HFFc6 (cell line): ENCODE measurements around the gene SLC10A7. TPM values are rescaled to one million over a fixed set of nuclear protein-coding genes. Genes with fewer than 3 reads are reported as not detected.

ENCODE experiments used
- DNase-seq: peaks from one replicate; pipeline ENCODE4 v3.0.0-alpha.2; 2018
- H3K27ac Mint-ChIP-seq: 2 replicates; pipeline ENCODE4 v1.8.0; 2020; ENCODE audit warnings: mild to moderate bottlenecking, mixed read lengths
- H3K27me3 Mint-ChIP-seq: 2 replicates; pipeline ENCODE4 v1.8.0; 2021; ENCODE audit warnings: mild to moderate bottlenecking, moderate library complexity, mixed read lengths; ENCODE audit not compliant: insufficient read depth
- H3K36me3 Mint-ChIP-seq: 2 replicates; pipeline ENCODE4 v1.8.0; 2021; ENCODE audit warnings: low read depth, mixed read lengths
- H3K4me1 Mint-ChIP-seq: 2 replicates; pipeline ENCODE4 v1.8.0; 2020; ENCODE audit warnings: low read depth, mixed read lengths
- H3K4me3 Mint-ChIP-seq: 2 replicates; pipeline ENCODE4 v1.8.0; 2020; ENCODE audit warnings: mild to moderate bottlenecking, moderate library complexity, mixed read lengths
- H3K9me3 Mint-ChIP-seq: 2 replicates; pipeline ENCODE4 v1.8.0; 2020; ENCODE audit warnings: mild to moderate bottlenecking, mixed read lengths
- total RNA-seq, 6 experiments: library from RNA; stranded (reverse); fragmentation: NEBNext Ultra II Directional; extraction: Animal tissue kit (Norgen Biotek cat#: 25700); gene quantifications; 2 replicates in 1 of 6; 3 replicates in 5 of 6; pipeline ENCODE4 v1.2.3, GENCODE V29; 2021
- TF ChIP-seq, protein P1 (sequence below): fragments of 200-600 bp; sonication (generic); IDR thresholded peaks from 2 replicates; pipeline ENCODE4 v1.5.0; 2021; ENCODE audit warnings: antibody characterized with exemption, mild to moderate bottlenecking

The SLC10A7 gene
- total RNA-seq, 6 experiments from 2014 or later: 8.8 to 13.2 (median 10.7) TPM

DNA sequence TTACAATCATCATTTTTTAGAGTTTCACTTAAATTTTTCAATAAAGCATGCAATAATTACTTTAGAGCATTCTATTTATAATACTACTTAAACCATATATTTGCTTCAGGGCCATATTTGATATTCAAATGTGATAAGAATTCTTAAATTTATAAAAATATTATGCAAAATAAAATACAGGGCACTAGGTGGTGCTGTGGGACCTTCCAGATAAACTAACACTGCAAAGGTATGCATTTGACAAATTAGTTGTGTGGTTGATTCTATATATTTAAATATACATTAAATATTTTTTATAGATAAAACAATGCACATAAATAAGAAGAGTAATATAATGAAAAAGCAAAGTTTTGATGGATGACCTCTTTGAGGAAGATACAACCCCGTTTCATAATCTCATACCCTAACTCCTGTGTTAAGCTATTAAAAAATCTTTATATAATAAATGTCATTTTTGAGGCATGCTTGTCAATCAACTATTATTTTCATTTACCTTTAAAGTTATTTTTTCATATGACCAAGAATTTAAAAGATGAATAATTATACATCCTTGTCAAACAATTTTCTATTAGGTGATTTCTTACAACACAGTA lies 179.0 kb downstream of the SLC10A7 start:
- Mint-ChIP-seq H3K27me3 (no peaks in the 10 kb centered on the region), H3K9me3 (no peaks in the 10 kb centered on the region), H3K27ac (no peak overlapping the region), H3K4me1 (peaks cover 24% of the 10 kb centered on the region), H3K36me3 (no peaks in the 10 kb centered on the region), H3K4me3 (no peak overlapping the region)
- DNase-seq: peak; percentile 29
- TF ChIP-seq, protein P1, sequence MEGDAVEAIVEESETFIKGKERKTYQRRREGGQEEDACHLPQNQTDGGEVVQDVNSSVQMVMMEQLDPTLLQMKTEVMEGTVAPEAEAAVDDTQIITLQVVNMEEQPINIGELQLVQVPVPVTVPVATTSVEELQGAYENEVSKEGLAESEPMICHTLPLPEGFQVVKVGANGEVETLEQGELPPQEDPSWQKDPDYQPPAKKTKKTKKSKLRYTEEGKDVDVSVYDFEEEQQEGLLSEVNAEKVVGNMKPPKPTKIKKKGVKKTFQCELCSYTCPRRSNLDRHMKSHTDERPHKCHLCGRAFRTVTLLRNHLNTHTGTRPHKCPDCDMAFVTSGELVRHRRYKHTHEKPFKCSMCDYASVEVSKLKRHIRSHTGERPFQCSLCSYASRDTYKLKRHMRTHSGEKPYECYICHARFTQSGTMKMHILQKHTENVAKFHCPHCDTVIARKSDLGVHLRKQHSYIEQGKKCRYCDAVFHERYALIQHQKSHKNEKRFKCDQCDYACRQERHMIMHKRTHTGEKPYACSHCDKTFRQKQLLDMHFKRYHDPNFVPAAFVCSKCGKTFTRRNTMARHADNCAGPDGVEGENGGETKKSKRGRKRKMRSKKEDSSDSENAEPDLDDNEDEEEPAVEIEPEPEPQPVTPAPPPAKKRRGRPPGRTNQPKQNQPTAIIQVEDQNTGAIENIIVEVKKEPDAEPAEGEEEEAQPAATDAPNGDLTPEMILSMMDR: peak; percentile 86

DNA sequence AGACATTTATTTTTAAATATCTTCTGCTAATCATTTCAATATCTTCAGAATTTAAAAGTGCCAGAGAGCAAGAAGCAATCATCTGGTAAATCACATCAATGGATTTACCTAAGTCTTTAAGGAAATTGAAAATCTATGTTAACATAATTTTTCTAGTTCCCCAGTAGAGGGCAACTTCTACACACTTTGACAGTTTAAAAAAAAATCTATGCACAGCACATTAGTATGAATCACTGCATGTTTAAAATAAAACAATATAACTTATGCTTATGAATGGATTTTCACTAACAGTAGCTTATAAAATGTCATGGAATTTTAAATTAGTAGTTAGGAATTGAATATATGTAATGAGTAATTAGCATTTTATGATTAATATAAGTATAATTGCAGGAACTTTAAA lies 180.9 kb downstream of the SLC10A7 start:
- Mint-ChIP-seq H3K9me3 (no peaks in the 10 kb centered on the region), H3K27me3 (no peaks in the 10 kb centered on the region), H3K4me3 (no peak overlapping the region), H3K36me3 (no peaks in the 10 kb centered on the region), H3K4me1 (peaks cover 24% of the 10 kb centered on the region), H3K27ac (no peak overlapping the region)
- TF ChIP-seq, protein P1: peak; percentile 82
- DNase-seq: peak; percentile 43

DNA sequence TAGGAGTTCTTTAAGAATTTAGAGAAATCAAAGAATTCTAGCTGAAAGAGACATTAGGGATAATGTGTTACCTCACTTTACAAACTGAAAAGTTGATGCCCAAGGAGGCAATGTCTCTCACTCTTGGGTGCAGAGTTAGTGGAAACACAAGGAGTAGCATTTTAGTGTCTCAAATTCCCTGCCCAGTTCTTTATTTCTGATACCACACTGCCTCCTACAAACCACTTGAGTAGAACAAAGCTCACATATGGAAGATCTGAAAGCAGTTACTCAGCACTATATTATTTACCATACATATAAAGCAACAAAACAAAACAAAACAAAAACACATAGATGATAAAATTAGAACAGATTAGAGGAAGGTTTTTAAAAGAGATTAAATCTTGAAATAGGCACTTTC lies 183.2 kb downstream of the SLC10A7 start:
- no peak for DNase-seq
- Mint-ChIP-seq H3K27me3 (no peaks in the 10 kb centered on the region), H3K36me3 (no peaks in the 10 kb centered on the region), H3K4me3 (no peak overlapping the region), H3K4me1 (peaks cover 17% of the 10 kb centered on the region), H3K27ac (no peak overlapping the region), H3K9me3 (no peaks in the 10 kb centered on the region)
- TF ChIP-seq, protein P1: peak; percentile 38; the same call in 1 of the 2 replicates

DNA sequence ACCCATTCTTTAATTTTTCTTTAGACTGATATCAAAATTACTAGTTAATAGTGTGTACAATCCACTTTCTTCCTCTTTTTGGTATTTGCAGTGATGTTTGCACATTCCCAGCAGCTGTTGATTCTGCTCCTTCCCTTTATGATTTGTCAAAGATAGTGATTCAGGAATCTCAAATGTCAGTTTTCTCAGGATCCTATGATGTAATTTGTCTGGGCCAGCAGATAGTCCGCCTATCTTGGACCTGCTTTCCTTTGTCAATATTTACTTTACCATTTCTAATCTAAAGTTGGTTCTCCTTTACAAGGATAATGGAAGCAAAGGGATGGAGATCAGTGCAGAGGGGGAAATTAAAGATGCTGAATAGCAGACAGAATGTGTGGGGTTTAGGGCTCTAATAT lies 185.3 kb downstream of the SLC10A7 start:
- no peaks in the 10 kb centered on the region for H3K36me3 Mint-ChIP-seq
- TF ChIP-seq, protein P1: no peak
- peaks cover 11% of the 10 kb centered on the region for H3K4me1 Mint-ChIP-seq
- no peaks in the 10 kb centered on the region for H3K9me3 Mint-ChIP-seq
- peak overlapping the region; percentile 18; the same call in 1 of the 2 replicates for H3K4me3 Mint-ChIP-seq
- DNase-seq: no peak
- H3K27ac Mint-ChIP-seq: no peak overlapping the region
- H3K27me3 Mint-ChIP-seq: no peaks in the 10 kb centered on the region

DNA sequence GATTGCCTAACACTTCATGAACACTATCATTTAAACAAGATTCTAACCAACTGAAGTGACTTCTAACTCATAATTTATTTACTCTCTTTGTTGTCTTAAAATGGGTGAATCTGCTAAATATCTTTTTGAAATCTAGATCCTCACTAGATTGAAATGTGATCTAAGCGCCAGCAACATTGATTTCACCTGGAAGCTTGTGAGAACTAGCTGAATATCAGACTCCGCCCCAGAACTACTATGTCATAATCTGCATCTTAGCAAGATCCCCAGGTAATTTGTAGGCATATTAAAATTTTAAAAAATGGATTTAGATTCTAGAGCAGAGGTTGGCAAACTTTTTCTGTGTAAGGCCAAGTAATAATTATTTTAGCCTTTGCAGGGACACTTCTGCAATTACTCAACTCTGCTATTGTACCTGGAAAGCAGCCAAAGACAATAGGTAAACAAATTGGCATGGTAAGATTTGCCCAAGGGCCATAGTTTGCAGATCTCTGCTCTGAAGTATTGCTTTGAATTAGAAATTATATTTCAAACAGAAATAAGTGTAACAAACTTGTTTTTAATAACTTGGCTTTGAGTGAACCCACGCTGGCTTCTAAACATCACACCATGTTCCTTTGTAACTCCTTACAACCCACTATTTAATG lies 185.9 kb downstream of the SLC10A7 start:
- Mint-ChIP-seq H3K4me1 (peaks cover 10% of the 10 kb centered on the region), H3K9me3 (no peaks in the 10 kb centered on the region), H3K27ac (no peak overlapping the region), H3K27me3 (no peaks in the 10 kb centered on the region), H3K36me3 (no peaks in the 10 kb centered on the region), H3K4me3 (no peak overlapping the region)
- TF ChIP-seq, protein P1: no peak
- DNase-seq: peak; percentile 9
